Measurements from ENCODE around the gene PDE4A. TPM values are rescaled to one million over a fixed set of nuclear protein-coding genes. Genes with fewer than 3 reads are reported as not detected.

Gene PDE4A
- total and polyA plus RNA-seq, 10 of the 15 experiments (the other 5 are each of a cell fraction or from before 2014, with no cell fraction given) = 0.24 to 13.3 (median 4.9) TPM

DNA sequence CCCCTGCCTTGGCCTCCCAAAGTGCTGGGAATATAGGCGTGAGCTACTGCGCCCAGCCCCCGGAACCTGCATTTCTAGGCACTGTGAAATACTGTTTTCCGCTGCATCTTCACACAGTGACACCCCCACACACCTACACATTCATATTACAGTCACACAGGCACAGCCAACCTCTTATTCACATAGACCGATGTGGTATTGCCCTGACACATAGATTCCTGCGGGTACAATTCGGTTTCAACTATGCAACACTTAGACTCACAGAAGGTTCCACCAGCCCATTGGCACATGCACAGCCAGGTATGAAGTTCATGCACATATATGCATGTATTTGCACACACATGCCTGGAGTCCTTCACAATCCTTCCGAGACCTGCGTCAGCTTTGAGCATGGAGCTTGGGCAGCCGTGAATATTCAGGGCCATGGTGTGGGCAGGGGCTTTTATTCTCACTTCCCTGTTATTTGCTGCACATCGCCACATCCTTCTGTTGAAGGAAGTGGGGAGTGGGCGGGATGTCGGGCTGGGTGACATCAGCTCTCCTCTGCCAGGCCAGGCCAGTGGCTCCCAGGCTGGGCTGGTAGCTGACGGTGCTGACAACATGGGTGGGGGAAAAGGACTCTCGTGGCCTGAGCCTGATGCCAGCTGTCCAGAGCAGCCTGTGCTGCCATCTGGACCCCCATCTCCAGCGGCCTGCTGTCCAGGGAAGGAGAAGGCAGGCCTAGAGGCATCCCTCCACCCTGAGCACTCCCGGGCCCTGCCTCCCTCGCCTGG, 11.6 kb upstream of the PDE4A start (continued):
- TF ChIP-seq, protein P1, sequence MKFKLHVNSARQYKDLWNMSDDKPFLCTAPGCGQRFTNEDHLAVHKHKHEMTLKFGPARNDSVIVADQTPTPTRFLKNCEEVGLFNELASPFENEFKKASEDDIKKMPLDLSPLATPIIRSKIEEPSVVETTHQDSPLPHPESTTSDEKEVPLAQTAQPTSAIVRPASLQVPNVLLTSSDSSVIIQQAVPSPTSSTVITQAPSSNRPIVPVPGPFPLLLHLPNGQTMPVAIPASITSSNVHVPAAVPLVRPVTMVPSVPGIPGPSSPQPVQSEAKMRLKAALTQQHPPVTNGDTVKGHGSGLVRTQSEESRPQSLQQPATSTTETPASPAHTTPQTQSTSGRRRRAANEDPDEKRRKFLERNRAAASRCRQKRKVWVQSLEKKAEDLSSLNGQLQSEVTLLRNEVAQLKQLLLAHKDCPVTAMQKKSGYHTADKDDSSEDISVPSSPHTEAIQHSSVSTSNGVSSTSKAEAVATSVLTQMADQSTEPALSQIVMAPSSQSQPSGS (IDR thresholded peaks at IDR 0.05; ENCODE audit: low read length) = 0 out of 2 replicates have a peak, but pooled peaks have one; percentile 25
- TF ChIP-seq CHD4 (IDR thresholded peaks at IDR 0.05) (no peak), KDM1A (IDR thresholded peaks at IDR 0.05; ENCODE audit: borderline replicate concordance) (no peak), FOS (IDR thresholded peaks at IDR 0.05; ENCODE audit: borderline replicate concordance, extremely low read depth, insufficient read length) (no peak), SUZ12 (IDR thresholded peaks at IDR 0.05; ENCODE audit: unreplicated experiment) (no peak), NFYA (IDR thresholded peaks at IDR 0.05; ENCODE audit: borderline replicate concordance, low read depth, low read length) (no peak), MYC (IDR thresholded peaks at IDR 0.05; ENCODE audit: insufficient read depth, insufficient read length, insufficient replicate concordance, low read length, severe bottlenecking) (no peak), NBN (IDR thresholded peaks at IDR 0.05) (peak; percentile 69; the same call in 1 of the 2 replicates), SMARCA5 (IDR thresholded peaks at IDR 0.05) (no peak), SUPT20H (IDR thresholded peaks at IDR 0.05; ENCODE audit: borderline replicate concordance, control insufficient read depth, low read depth, low read length) (no peak), RB1 (IDR thresholded peaks at IDR 0.05; ENCODE audit: borderline replicate concordance) (no peak), MEF2B (IDR thresholded peaks at IDR 0.05; ENCODE audit: partially characterized antibody, poor library complexity, severe bottlenecking) (peak; percentile 61), EP300 (IDR thresholded peaks at IDR 0.05; ENCODE audit: borderline replicate concordance in 1 of 2, control insufficient read depth in 1 of 2, low read depth in 2 of 2, low read length in 2 of 2) (peak; percentile 30 to 85; a peak in 3 of 4 replicates), CREB1 (IDR thresholded peaks at IDR 0.05; ENCODE audit: low read depth) (peak; percentile 60; the same call in 1 of the 2 replicates), PAX5 (IDR thresholded peaks at IDR 0.05; ENCODE audit: borderline replicate concordance, low read depth, low read length) (peak; percentile 60; the same call in 1 of the 2 replicates)
- TF ChIP-seq, protein P2, sequence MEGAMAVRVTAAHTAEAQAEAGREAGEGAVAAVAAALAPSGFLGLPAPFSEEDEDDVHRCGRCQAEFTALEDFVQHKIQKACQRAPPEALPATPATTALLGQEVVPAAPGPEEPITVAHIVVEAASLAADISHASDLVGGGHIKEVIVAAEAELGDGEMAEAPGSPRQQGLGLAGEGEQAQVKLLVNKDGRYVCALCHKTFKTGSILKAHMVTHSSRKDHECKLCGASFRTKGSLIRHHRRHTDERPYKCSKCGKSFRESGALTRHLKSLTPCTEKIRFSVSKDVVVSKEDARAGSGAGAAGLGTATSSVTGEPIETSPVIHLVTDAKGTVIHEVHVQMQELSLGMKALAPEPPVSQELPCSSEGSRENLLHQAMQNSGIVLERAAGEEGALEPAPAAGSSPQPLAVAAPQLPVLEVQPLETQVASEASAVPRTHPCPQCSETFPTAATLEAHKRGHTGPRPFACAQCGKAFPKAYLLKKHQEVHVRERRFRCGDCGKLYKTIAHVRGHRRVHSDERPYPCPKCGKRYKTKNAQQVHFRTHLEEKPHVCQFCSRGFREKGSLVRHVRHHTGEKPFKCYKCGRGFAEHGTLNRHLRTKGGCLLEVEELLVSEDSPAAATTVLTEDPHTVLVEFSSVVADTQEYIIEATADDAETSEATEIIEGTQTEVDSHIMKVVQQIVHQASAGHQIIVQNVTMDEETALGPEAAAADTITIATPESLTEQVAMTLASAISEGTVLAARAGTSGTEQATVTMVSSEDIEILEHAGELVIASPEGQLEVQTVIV (IDR thresholded peaks at IDR 0.05; ENCODE audit: borderline replicate concordance, partially characterized antibody) = no peak
- TF ChIP-seq, protein P3, sequence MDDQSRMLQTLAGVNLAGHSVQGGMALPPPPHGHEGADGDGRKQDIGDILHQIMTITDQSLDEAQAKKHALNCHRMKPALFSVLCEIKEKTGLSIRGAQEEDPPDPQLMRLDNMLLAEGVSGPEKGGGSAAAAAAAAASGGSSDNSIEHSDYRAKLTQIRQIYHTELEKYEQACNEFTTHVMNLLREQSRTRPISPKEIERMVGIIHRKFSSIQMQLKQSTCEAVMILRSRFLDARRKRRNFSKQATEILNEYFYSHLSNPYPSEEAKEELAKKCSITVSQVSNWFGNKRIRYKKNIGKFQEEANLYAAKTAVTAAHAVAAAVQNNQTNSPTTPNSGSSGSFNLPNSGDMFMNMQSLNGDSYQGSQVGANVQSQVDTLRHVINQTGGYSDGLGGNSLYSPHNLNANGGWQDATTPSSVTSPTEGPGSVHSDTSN (IDR thresholded peaks at IDR 0.05; ENCODE audit: insufficient replicate concordance, low read depth, low read length) = no peak
- TF ChIP-seq, protein P4, sequence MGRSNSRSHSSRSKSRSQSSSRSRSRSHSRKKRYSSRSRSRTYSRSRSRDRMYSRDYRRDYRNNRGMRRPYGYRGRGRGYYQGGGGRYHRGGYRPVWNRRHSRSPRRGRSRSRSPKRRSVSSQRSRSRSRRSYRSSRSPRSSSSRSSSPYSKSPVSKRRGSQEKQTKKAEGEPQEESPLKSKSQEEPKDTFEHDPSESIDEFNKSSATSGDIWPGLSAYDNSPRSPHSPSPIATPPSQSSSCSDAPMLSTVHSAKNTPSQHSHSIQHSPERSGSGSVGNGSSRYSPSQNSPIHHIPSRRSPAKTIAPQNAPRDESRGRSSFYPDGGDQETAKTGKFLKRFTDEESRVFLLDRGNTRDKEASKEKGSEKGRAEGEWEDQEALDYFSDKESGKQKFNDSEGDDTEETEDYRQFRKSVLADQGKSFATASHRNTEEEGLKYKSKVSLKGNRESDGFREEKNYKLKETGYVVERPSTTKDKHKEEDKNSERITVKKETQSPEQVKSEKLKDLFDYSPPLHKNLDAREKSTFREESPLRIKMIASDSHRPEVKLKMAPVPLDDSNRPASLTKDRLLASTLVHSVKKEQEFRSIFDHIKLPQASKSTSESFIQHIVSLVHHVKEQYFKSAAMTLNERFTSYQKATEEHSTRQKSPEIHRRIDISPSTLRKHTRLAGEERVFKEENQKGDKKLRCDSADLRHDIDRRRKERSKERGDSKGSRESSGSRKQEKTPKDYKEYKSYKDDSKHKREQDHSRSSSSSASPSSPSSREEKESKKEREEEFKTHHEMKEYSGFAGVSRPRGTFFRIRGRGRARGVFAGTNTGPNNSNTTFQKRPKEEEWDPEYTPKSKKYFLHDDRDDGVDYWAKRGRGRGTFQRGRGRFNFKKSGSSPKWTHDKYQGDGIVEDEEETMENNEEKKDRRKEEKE (IDR thresholded peaks at IDR 0.05) = no peak

Measured in GM12878 (cell line).